HG03565 (cell line): ENCODE results near the gene CARMIL1.

Source experiments
- ATAC-seq: cut with Tn5 transposase; IDR thresholded peaks from one replicate; pipeline ENCODE4 v1.9.1; 2021; ENCODE audit warnings: mild to moderate bottlenecking, moderate library complexity; ENCODE audit not compliant: unreplicated experiment

Gene CARMIL1

GRCh38 chr6:25307805-25308494 lies 28.8 kb downstream of the CARMIL1 start:
- no peak for ATAC-seq

GRCh38 chr6:25309886-25310285 lies 30.7 kb downstream of the CARMIL1 start:
- no peak for ATAC-seq

GRCh38 chr6:25311331-25311840 lies 32.2 kb downstream of the CARMIL1 start:
- no peak for ATAC-seq

GRCh38 chr6:25312034-25312620 lies 33.0 kb downstream of the CARMIL1 start:
- ATAC-seq, result no peak

GRCh38 chr6:25312703-25313102 lies 33.5 kb downstream of the CARMIL1 start:
- no peak for ATAC-seq

- no peak for ATAC-seq
These were observed 35.5 kb downstream of the CARMIL1 start for GRCh38 chr6:25314509-25315175.

- no peak for ATAC-seq
These were observed 36.3 kb downstream of the CARMIL1 start for GRCh38 chr6:25315194-25316177.

- ATAC-seq, result no peak
These were observed 37.5 kb downstream of the CARMIL1 start for GRCh38 chr6:25316626-25317025.

- no peak for ATAC-seq
These were observed 39.4 kb downstream of the CARMIL1 start for GRCh38 chr6:25318589-25318988.

- no peak for ATAC-seq
These were observed 41.3 kb downstream of the CARMIL1 start for GRCh38 chr6:25320459-25320858.

GRCh38 chr6:25322692-25323091 lies 43.5 kb downstream of the CARMIL1 start:
- no peak for ATAC-seq

GRCh38 chr6:25324066-25324762 lies 45.0 kb downstream of the CARMIL1 start:
- no peak for ATAC-seq

GRCh38 chr6:25326126-25326525 lies 47.0 kb downstream of the CARMIL1 start:
- no peak for ATAC-seq

- ATAC-seq, result no peak
These were observed 47.8 kb downstream of the CARMIL1 start for GRCh38 chr6:25326960-25327359.

GRCh38 chr6:25327432-25327831 lies 48.3 kb downstream of the CARMIL1 start:
- ATAC-seq, result no peak

- no peak for ATAC-seq
These were observed 50.1 kb downstream of the CARMIL1 start for GRCh38 chr6:25329161-25329817.

GRCh38 chr6:25329982-25330381 lies 50.8 kb downstream of the CARMIL1 start:
- no peak for ATAC-seq

GRCh38 chr6:25330796-25331685 lies 51.9 kb downstream of the CARMIL1 start:
- no peak for ATAC-seq

GRCh38 chr6:25332165-25332564 lies 53.0 kb downstream of the CARMIL1 start:
- no peak for ATAC-seq
